HFFc6 (cell line): Measurements from ENCODE around the gene BATF. TPM values are rescaled to one million over a fixed set of nuclear protein-coding genes. Genes with fewer than 3 reads are reported as not detected.

Source experiments
- DNase-seq: peaks from one replicate; pipeline ENCODE4 v3.0.0-alpha.2; 2018
- H3K27ac Mint-ChIP-seq: 2 replicates; pipeline ENCODE4 v1.8.0; 2020; ENCODE audit warnings: mild to moderate bottlenecking, mixed read lengths
- H3K27me3 Mint-ChIP-seq: 2 replicates; pipeline ENCODE4 v1.8.0; 2021; ENCODE audit warnings: mild to moderate bottlenecking, moderate library complexity, mixed read lengths; ENCODE audit not compliant: insufficient read depth
- H3K36me3 Mint-ChIP-seq: 2 replicates; pipeline ENCODE4 v1.8.0; 2021; ENCODE audit warnings: low read depth, mixed read lengths
- H3K4me1 Mint-ChIP-seq: 2 replicates; pipeline ENCODE4 v1.8.0; 2020; ENCODE audit warnings: low read depth, mixed read lengths
- H3K4me3 Mint-ChIP-seq: 2 replicates; pipeline ENCODE4 v1.8.0; 2020; ENCODE audit warnings: mild to moderate bottlenecking, moderate library complexity, mixed read lengths
- H3K9me3 Mint-ChIP-seq: 2 replicates; pipeline ENCODE4 v1.8.0; 2020; ENCODE audit warnings: mild to moderate bottlenecking, mixed read lengths
- CTCF ChIP-seq: fragments of 200-600 bp; sonication (generic); IDR thresholded peaks from 2 replicates; pipeline ENCODE4 v1.5.0; 2021; ENCODE audit warnings: antibody characterized with exemption, mild to moderate bottlenecking
- total RNA-seq, 6 experiments: library from RNA; stranded (reverse); fragmentation: NEBNext Ultra II Directional; extraction: Animal tissue kit (Norgen Biotek cat#: 25700); gene quantifications; 2 replicates in 1 of 6; 3 replicates in 5 of 6; pipeline ENCODE4 v1.2.3, GENCODE V29; 2021

The BATF gene
- total RNA-seq, 6 experiments from 2014 or later = not detected

DNA sequence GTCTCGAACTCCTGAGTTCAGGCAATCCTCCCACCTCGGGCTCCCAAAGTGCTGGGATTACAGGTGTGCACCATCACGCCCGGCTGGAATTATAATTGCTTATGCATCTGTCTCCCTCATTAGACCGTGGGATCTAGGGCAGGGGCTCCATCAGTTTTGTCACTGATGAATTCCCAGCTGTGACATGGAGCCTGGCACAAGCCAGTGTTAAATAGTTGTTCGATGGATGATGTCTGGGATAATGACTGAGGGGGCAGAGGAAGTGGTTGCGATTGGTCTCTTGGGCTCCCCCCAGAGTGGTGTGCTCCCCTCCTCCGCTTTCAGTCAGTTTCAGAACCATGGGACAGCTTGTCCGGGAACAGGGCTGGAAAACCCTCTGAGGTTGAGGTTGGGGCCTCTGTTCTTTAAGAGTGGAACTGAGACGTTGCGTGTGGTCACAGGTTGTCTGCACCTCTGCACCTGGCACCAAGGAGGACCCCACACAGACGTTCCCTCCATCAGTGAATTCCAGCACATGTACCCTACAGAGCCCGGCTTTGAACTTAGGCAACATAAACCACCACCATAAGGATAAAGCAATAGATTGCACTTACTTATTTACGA is 30.8 kb upstream of the BATF start:
- H3K4me3 Mint-ChIP-seq = no peak overlapping the region
- no peaks in the 10 kb centered on the region for H3K9me3 Mint-ChIP-seq
- H3K4me1 Mint-ChIP-seq = peaks cover 11% of the 10 kb centered on the region; the same call in 1 of the 2 replicates
- peaks cover 24% of the 10 kb centered on the region for H3K27me3 Mint-ChIP-seq
- TF ChIP-seq CTCF = no peak
- DNase-seq = no peak
- no peak overlapping the region for H3K27ac Mint-ChIP-seq
- H3K36me3 Mint-ChIP-seq = no peaks in the 10 kb centered on the region

DNA sequence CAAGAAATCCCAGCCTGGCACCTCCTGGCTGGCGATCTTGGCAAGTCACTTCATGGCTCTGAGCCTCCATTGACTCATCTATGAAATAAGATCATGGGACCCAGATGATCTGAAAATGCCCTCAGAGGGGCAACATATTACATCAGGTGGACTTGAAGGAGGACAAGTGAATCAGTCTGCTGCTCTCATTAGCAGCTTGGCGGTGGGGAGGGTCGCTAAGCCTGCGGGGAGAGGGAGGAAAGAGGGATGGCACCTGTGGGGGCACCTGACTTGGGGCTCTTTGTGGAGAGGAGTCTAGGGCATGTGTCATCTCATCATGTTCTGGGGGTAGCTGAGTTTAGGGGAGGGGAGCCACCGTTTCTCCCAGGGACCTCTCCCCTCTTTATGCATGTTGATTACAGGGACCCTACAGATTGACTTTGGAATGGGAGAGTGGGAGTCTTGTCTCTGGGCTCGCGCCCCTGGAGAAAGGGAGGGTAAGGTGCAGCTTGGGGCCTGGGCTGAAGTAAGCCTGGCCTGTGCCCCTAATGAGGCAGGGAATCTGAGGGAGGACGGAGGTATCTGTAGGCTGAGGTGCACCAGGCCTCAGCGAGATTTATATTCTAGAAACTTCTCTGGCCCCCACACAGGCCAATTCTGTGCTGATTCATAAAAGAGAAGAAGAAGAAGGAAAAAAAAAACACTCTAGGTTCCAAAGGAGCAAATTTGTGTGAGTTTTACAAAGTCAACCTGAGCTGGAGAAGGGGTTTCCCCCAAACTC is 29.3 kb upstream of the BATF start:
- H3K36me3 Mint-ChIP-seq = no peaks in the 10 kb centered on the region
- TF ChIP-seq CTCF = no peak
- DNase-seq = no peak
- H3K4me1 Mint-ChIP-seq = peaks cover 11% of the 10 kb centered on the region; the same call in 1 of the 2 replicates
- no peak overlapping the region for H3K4me3 Mint-ChIP-seq
- H3K27ac Mint-ChIP-seq = no peak overlapping the region
- no peaks in the 10 kb centered on the region for H3K9me3 Mint-ChIP-seq
- peaks cover 28% of the 10 kb centered on the region for H3K27me3 Mint-ChIP-seq

GRCh38 chr14:75493592-75494087 is 28.6 kb upstream of the BATF start:
- no peak overlapping the region for H3K4me3 Mint-ChIP-seq
- TF ChIP-seq CTCF = no peak
- no peaks in the 10 kb centered on the region for H3K36me3 Mint-ChIP-seq
- H3K4me1 Mint-ChIP-seq = peaks cover 8% of the 10 kb centered on the region; the same call in 1 of the 2 replicates
- H3K27me3 Mint-ChIP-seq = peaks cover 29% of the 10 kb centered on the region
- no peak overlapping the region for H3K27ac Mint-ChIP-seq
- H3K9me3 Mint-ChIP-seq = no peaks in the 10 kb centered on the region
- DNase-seq = no peak

GRCh38 chr14:75494896-75495295 is 27.4 kb upstream of the BATF start:
- DNase-seq = no peak
- H3K9me3 Mint-ChIP-seq = no peaks in the 10 kb centered on the region

GRCh38 chr14:75495399-75495798 is 26.9 kb upstream of the BATF start:
- Mint-ChIP-seq H3K4me3 (no peak overlapping the region), H3K4me1 (peaks cover 5% of the 10 kb centered on the region; the same call in 1 of the 2 replicates), H3K9me3 (no peaks in the 10 kb centered on the region), H3K27ac (no peak overlapping the region), H3K27me3 (peaks cover 37% of the 10 kb centered on the region), H3K36me3 (no peaks in the 10 kb centered on the region)
- no peak for DNase-seq
- no peak for TF ChIP-seq CTCF

More at GRCh38 chr14:75494896-75495295, 27.4 kb upstream of the BATF start:
- Mint-ChIP-seq H3K27me3 (peaks cover 36% of the 10 kb centered on the region), H3K4me1 (peaks cover 5% of the 10 kb centered on the region; the same call in 1 of the 2 replicates), H3K36me3 (no peaks in the 10 kb centered on the region), H3K27ac (no peak overlapping the region), H3K4me3 (no peak overlapping the region)
- no peak for TF ChIP-seq CTCF
